Hepatocyte (in vitro differentiated cells): ENCODE data around the gene PABPN1L. TPM values are rescaled to one million over a fixed set of nuclear protein-coding genes. Genes with fewer than 3 reads are reported as not detected.

Experiments used
- DNase-seq: peaks from one replicate; pipeline ENCODE4 v3.0.0-alpha.2; 2016; ENCODE audit warnings: low spot score
- H2AFZ ChIP-seq: fragments of 200-600 bp; sonication (generic); 2 replicates; pipeline ENCODE4 v1.6.0; 2016; ENCODE audit warnings: antibody characterized with exemption, mild to moderate bottlenecking
- H3K27ac ChIP-seq: fragments of 200-600 bp; sonication (generic); 2 replicates; pipeline ENCODE4 v1.5.1; 2016; ENCODE audit warnings: mild to moderate bottlenecking
- H3K27me3 ChIP-seq: fragments of 200-600 bp; sonication (generic); 2 replicates; pipeline ENCODE4 v1.6.1; 2016
- H3K36me3 ChIP-seq: fragments of 200-600 bp; sonication (generic); replicated peaks from 2 replicates; pipeline ENCODE4 v1.5.1; 2016; ENCODE audit warnings: low read depth; ENCODE audit not compliant: insufficient read depth
- H3K4me1 ChIP-seq: fragments of 200-600 bp; sonication (generic); 2 replicates; pipeline ENCODE4 v1.5.1; 2016; ENCODE audit warnings: mild to moderate bottlenecking, moderate library complexity; ENCODE audit not compliant: insufficient read depth
- H3K4me2 ChIP-seq: fragments of 200-600 bp; sonication (generic); 2 replicates; pipeline ENCODE4 v1.6.0; 2016
- H3K4me3 ChIP-seq: fragments of 200-600 bp; sonication (generic); 2 replicates; pipeline ENCODE4 v1.5.1; 2016; ENCODE audit warnings: mild to moderate bottlenecking
- H3K79me2 ChIP-seq: fragments of 200-600 bp; sonication (generic); 2 replicates; pipeline ENCODE4 v1.6.0; 2017; ENCODE audit warnings: mild to moderate bottlenecking
- H3K9me2 ChIP-seq: fragments of 200-600 bp; sonication (generic); replicated peaks from 2 replicates; pipeline ENCODE4 v1.6.0; 2017; ENCODE audit warnings: mild to moderate bottlenecking; ENCODE audit not compliant: insufficient read depth
- H3K9me3 ChIP-seq: fragments of 200-600 bp; sonication (generic); 2 replicates; pipeline ENCODE4 v1.5.1; 2016; ENCODE audit warnings: low read depth, mild to moderate bottlenecking
- H4K20me1 ChIP-seq: fragments of 200-600 bp; sonication (generic); 2 replicates; pipeline ENCODE4 v1.6.0; 2016; ENCODE audit warnings: mild to moderate bottlenecking; ENCODE audit not compliant: insufficient read depth, poor library complexity, severe bottlenecking
- EZH2 ChIP-seq: fragments of 200-600 bp; sonication (generic); IDR thresholded peaks from 2 replicates; pipeline ENCODE4 v1.6.1; 2016; ENCODE audit warnings: antibody characterized with exemption, mild to moderate bottlenecking, borderline replicate concordance
- EZH2phosphoT487 ChIP-seq: fragments of 200-600 bp; sonication (generic); IDR thresholded peaks from one replicate; pipeline ENCODE4 v1.6.1; 2018; ENCODE audit warnings: antibody characterized with exemption, mild to moderate bottlenecking, low read depth, moderate library complexity; ENCODE audit not compliant: unreplicated experiment, severe bottlenecking
- WGBS: methylation state at CpG from one replicate; pipeline ENCODE4 v1.1.6; 2016; ENCODE audit warnings: low lambda C conversion rate; ENCODE audit errors: missing lambda C conversion rate; 5-methylcytosine and 5-hydroxymethylcytosine counted together
- polyA plus RNA-seq: library from polyadenylated mRNA; unstranded; fragments of >200 nt; fragmentation: Nextera tagmentation; extraction: Ambion mirVana; gene quantifications from 2 replicates; pipeline ENCODE4 v1.2.1, GENCODE V29; 2016
- total RNA-seq: library from RNA; depleted of rRNA; stranded (reverse); fragments of >200 nt; gene quantifications from 2 replicates; pipeline ENCODE4 v1.2.3, GENCODE V29; 2014
- TF ChIP-seq, protein P1 (sequence below): fragments of 200-600 bp; sonication (generic); IDR thresholded peaks from 2 replicates; pipeline ENCODE4 v1.5.1; 2016; ENCODE audit warnings: antibody characterized with exemption, mild to moderate bottlenecking; ENCODE audit not compliant: poor library complexity

The PABPN1L gene
- total and polyA plus RNA-seq, 2 experiments from 2014 or later: not detected

DNA sequence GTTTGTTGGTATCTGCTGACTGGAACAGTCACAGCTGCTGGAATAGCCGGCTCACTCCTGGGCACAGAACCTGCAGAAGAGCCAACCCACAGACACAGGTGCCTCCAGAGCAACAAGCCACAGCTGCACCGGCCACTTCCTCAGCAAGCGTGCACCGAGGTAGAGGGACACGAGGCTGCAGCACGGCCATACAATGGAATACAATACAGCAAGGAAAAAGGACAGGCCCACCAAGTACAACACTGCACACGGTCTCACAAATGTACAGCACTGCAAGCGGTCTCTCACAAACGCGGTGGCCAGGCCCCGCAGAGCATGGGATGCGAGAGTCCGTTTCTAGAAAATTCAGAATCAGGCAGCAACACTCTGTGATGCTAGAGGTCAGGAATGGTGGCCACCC, 47.4 kb upstream of the PABPN1L start:
- H2AFZ ChIP-seq: no peak overlapping the region
- no peak overlapping the region for H3K27ac ChIP-seq
- WGBS: 98% methylated on average over 13 of the region's 13 CpGs

DNA sequence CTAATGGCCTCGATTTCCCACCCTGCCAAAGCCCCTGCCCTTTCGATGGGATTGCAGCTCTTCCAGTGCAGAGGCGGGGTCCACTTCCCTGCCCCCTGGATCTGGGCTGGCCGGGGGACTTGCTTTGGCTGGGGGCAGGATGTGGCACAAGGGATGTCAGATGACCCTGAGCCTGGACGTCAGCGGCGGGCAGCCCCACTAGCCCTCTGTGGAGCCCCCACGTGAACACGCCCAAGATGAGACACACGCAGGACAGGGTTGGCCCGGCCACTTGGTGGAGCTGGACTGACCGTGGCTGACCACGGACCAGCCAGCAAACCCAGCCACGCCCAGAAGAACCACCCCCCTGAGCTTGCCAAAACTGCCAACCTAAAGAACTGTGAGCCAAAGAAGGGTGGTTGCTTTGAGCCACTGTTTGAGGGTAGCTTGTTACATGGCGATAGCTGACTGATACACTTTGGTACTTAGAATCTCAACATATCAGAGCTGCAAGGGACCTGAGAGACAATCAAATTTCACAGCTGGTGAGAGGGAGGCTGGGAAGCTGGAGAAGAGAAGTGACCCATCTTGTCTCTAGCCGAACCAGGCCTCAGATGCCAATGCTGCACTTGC, 46.6 kb upstream of the PABPN1L start:
- Histone ChIP-seq H4K20me1 (no peaks in the 10 kb centered on the region), H3K36me3 (no peaks in the 10 kb centered on the region), H3K9me3 (no peaks in the 10 kb centered on the region), H3K9me2 (no peaks in the 10 kb centered on the region), H3K79me2 (no peaks in the 10 kb centered on the region), H3K4me2 (no peak overlapping the region), H3K27ac (no peak overlapping the region), H2AFZ (no peak overlapping the region), H3K4me3 (no peak overlapping the region), H3K27me3 (no peaks in the 10 kb centered on the region), H3K4me1 (peaks cover 4% of the 10 kb centered on the region)
- WGBS: 94% methylated on average over 14 of the region's 16 CpGs
- TF ChIP-seq, protein P1, sequence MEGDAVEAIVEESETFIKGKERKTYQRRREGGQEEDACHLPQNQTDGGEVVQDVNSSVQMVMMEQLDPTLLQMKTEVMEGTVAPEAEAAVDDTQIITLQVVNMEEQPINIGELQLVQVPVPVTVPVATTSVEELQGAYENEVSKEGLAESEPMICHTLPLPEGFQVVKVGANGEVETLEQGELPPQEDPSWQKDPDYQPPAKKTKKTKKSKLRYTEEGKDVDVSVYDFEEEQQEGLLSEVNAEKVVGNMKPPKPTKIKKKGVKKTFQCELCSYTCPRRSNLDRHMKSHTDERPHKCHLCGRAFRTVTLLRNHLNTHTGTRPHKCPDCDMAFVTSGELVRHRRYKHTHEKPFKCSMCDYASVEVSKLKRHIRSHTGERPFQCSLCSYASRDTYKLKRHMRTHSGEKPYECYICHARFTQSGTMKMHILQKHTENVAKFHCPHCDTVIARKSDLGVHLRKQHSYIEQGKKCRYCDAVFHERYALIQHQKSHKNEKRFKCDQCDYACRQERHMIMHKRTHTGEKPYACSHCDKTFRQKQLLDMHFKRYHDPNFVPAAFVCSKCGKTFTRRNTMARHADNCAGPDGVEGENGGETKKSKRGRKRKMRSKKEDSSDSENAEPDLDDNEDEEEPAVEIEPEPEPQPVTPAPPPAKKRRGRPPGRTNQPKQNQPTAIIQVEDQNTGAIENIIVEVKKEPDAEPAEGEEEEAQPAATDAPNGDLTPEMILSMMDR: no peak
- TF ChIP-seq EZH2phosphoT487: no peak
- no peak for TF ChIP-seq EZH2
- no peak for DNase-seq

More for the DNA sequence above, 47.4 kb upstream of the PABPN1L start:
- Histone ChIP-seq H3K27me3 (no peaks in the 10 kb centered on the region), H3K36me3 (no peaks in the 10 kb centered on the region), H3K9me3 (no peaks in the 10 kb centered on the region), H3K4me1 (peaks cover 10% of the 10 kb centered on the region), H3K4me2 (no peak overlapping the region), H4K20me1 (no peaks in the 10 kb centered on the region), H3K4me3 (no peak overlapping the region), H3K9me2 (no peaks in the 10 kb centered on the region), H3K79me2 (no peaks in the 10 kb centered on the region)
- TF ChIP-seq EZH2 (no peak), EZH2phosphoT487 (no peak)
- TF ChIP-seq, protein P1: no peak
- DNase-seq: no peak

DNA sequence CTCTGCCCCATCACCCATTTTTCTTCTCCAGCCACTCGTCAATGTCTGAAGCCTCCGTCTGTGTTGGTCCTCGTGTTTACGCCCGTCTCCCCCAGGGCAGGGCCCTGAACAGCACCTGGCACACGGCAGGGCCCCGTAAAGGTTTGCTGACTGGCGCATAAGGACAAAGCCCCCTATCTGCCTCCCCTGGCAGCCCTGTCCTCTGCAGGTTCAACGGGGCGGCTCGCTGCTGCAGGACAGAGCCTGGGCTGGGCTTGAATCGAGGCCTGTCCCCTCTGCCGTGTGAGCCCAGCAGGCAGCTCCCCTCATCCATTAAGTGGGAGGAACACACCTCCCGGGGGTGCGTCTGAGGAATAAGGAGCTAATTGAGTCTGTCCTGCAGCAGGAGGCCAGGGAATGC, 46.1 kb upstream of the PABPN1L start:
- no peaks in the 10 kb centered on the region for H3K9me2 ChIP-seq
- no peak for DNase-seq
- no peaks in the 10 kb centered on the region for H3K27me3 ChIP-seq
- no peak overlapping the region for H2AFZ ChIP-seq
- H4K20me1 ChIP-seq: no peaks in the 10 kb centered on the region
- no peak overlapping the region for H3K4me2 ChIP-seq
- H3K79me2 ChIP-seq: no peaks in the 10 kb centered on the region
- H3K4me3 ChIP-seq: no peak overlapping the region
- 77% methylated on average over 15 of the region's 15 CpGs for WGBS
- no peak overlapping the region for H3K27ac ChIP-seq
- no peaks in the 10 kb centered on the region for H3K36me3 ChIP-seq
- no peaks in the 10 kb centered on the region for H3K9me3 ChIP-seq
- peaks cover 4% of the 10 kb centered on the region for H3K4me1 ChIP-seq
- TF ChIP-seq EZH2phosphoT487: no peak

DNA sequence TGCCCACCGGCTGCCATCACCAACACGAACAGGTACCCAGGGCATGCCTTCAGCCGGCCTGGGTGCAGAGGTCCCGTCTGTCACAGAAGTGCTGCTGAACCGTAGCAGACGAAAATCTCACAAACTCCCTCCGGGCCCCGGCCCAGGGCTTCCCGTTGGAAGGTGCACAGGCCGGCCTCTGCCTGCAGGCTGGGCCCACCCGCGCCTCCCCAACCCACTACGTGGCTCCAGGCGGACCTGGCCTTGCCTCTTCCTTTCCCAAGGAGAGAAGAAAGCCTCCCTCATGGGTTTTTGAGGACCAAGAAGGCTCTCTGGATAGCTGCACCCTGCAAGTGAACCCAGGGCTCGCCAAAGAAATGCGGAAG, 45.5 kb upstream of the PABPN1L start:
- Histone ChIP-seq H4K20me1 (no peaks in the 10 kb centered on the region), H3K27ac (no peak overlapping the region), H3K4me1 (peaks cover 4% of the 10 kb centered on the region), H3K36me3 (no peaks in the 10 kb centered on the region), H3K27me3 (no peaks in the 10 kb centered on the region), H3K9me3 (no peaks in the 10 kb centered on the region), H3K4me2 (no peak overlapping the region), H3K9me2 (no peaks in the 10 kb centered on the region), H2AFZ (no peak overlapping the region), H3K4me3 (no peak overlapping the region), H3K79me2 (no peaks in the 10 kb centered on the region)
- no peak for DNase-seq
- WGBS: 92% methylated on average over 14 of the region's 16 CpGs
- TF ChIP-seq EZH2phosphoT487 (no peak), EZH2 (no peak)
- TF ChIP-seq, protein P1: no peak
